ENCODE measurements around the gene ZMIZ2.
A peak's percentile ranks its signal among the peaks of the same experiment; 100 is the strongest.
"Not testable (repeated sequence)": the region's sequence is repeated elsewhere in the genome, so short reads cannot be mapped to it uniquely, and the experiment has no call there.

ZMIZ2 gene, protein sequence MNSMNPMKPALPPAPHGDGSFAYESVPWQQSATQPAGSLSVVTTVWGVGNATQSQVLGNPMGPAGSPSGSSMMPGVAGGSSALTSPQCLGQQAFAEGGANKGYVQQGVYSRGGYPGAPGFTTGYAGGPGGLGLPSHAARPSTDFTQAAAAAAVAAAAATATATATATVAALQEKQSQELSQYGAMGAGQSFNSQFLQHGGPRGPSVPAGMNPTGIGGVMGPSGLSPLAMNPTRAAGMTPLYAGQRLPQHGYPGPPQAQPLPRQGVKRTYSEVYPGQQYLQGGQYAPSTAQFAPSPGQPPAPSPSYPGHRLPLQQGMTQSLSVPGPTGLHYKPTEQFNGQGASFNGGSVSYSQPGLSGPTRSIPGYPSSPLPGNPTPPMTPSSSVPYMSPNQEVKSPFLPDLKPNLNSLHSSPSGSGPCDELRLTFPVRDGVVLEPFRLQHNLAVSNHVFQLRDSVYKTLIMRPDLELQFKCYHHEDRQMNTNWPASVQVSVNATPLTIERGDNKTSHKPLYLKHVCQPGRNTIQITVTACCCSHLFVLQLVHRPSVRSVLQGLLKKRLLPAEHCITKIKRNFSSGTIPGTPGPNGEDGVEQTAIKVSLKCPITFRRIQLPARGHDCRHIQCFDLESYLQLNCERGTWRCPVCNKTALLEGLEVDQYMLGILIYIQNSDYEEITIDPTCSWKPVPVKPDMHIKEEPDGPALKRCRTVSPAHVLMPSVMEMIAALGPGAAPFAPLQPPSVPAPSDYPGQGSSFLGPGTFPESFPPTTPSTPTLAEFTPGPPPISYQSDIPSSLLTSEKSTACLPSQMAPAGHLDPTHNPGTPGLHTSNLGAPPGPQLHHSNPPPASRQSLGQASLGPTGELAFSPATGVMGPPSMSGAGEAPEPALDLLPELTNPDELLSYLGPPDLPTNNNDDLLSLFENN

DNA sequence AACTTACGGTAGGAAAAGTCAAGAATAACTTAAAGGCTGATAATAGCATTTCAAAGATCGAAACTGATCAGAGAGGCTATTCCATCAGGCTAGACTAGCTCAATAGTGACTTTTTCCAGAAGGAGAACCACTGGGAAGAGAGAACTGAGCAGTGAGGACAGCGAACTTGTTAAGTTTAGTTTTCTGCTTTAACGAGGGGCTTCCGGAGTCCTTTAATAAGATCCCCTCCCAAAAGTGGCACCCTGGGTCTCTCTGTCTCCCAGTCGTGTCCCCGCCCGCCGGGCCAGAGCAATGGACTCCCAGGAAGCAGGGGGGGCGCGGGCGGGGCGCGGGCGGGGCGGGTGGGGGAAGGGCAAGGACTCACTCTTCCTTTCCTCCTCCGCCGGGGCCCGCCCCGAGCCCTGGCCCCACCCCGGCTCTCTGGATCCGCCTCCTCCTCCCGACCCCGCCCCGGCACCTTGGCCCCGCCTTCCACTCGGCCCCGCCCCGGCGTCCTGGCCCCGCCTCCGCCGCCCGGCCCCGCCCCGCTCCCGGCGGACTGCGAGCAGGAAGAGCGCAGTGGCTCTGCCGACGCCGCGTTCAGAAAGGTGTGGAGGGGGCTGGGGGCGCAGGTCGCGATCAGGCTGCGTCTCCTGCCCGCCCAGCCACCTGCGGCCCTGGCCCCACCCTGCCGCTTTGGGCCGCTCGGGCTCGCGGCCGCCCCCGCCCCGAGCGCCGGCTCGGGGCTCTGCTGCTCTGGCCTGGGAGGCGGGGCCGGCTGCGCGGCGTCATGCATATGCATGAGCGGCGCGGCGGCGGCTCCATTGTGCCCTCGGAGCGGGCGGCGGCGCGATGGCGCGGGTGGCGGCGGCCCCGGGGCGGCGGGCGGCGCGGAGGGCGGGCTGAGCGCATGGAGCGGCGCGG is at the start of gene ZMIZ2:
TSS of gene ZMIZ2 (plus strand) at position 803 of the 903 bp plus-strand sequence. CDS start 7,403 bp downstream, outside the sequence.
- DNase-seq, result peak; percentile 90

GRCh38 chr7:44699598-44699997 is 49.0 kb upstream of the ZMIZ2 start:
- not testable (repeated sequence) for DNase-seq

- no peak for DNase-seq
Measured at GRCh38 chr7:44700322-44700721, 48.3 kb upstream of the ZMIZ2 start.

DNA sequence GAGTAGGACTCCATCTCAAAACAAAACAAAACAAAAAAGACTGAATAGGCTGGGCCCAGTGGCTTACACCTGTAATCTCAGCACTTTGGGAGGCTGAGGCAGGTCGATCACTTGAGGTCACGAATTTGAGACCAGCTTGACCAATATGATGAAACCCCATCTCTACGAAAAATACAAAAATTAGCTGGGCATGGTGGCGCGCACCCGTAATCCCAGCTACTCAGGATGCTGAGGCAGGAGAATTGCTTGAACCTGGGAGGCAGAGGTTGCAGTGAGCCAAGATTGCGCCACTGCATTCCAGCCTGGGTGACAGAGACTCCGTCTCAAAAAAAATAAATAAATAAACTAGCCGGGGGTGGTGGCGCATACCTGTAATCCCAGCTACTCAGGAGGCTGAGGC is 45.3 kb upstream of the ZMIZ2 start:
- DNase-seq, result not testable (repeated sequence)

DNA sequence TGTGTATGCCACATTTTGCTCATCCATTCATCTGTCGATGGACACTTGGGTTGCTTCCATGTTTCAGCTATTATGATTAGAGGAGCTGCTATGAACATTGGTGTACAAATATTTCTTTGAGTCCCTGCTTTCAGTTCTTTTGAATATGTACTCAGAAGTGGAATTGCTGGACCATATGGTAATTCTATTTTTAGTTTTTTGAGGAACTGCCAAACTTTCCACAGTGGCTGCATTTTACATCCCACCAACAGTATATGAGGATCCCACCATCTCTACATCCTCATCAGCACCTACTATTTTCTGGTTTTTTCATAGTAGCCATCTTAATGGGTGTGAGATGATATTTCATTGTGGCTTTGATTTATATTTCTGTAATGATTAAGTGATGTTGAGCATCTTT is 44.7 kb upstream of the ZMIZ2 start:
- no peak for DNase-seq

- no peak for DNase-seq
Measured at GRCh38 chr7:44705434-44705833, 43.2 kb upstream of the ZMIZ2 start.

DNA sequence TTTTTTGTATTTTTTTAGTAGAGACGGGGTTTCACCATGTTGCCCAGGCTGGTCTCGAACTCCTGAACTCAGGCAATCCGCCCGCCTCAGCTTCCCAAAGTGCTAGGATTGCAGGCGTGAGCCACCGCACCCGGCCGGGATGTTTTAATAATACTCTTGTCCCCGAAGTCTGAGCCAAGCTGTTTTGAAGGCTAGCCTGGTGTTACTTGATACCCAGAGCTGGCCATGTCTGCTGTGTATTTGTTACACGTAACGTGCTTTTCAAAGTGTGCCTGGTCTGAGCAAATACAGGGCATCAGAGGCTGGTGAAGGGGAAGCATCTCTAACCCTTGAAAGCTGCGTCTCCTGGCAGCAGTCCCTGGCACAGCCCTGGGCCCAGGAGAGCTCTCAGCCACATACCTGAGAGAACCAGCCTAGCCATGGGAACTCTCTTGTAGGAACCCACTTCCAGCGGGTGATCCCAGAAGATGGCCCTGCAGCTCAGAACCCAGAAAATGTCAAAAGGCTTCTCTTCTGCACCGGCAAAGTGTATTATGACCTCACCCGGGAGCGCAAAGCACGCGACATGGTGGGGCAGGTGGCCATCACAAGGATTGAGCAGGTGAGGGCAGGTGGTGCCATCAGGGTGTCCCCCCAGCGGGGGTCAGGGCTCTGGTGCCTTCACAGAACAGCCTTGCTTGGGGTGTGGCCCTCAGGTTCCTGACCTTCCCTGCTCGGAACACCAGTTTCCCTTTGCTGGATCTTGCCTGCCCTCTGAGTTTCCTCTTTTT is 41.7 kb upstream of the ZMIZ2 start:
- no peak for DNase-seq

DNA sequence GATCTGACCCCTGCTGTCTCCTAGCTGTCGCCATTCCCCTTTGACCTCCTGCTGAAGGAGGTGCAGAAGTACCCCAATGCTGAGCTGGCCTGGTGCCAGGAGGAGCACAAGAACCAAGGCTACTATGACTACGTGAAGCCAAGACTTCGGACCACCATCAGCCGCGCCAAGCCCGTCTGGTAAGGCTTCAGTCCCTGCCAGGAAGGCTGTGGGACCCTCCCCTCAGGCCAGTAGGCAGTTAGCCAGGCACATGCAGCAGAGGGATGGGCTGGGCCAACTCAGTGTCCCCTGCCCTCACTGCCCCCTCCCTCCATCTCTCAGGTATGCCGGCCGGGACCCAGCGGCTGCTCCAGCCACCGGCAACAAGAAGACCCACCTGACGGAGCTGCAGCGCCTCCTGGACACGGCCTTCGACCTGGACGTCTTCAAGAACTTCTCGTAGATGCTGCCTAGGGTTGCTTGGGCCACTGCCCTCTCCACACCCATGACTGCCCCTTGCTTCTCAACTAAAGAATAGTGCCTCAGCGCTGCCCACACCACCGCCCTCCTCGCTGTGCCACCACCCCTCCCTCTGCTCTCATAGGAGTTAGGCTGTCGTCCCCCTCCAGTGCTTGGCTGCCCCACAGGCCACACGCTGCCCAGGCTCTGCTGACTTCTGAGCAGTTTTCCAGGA is 41.0 kb upstream of the ZMIZ2 start:
- DNase-seq, result no peak

- DNase-seq, result no peak
Measured at GRCh38 chr7:44709011-44709915, 39.4 kb upstream of the ZMIZ2 start.

DNA sequence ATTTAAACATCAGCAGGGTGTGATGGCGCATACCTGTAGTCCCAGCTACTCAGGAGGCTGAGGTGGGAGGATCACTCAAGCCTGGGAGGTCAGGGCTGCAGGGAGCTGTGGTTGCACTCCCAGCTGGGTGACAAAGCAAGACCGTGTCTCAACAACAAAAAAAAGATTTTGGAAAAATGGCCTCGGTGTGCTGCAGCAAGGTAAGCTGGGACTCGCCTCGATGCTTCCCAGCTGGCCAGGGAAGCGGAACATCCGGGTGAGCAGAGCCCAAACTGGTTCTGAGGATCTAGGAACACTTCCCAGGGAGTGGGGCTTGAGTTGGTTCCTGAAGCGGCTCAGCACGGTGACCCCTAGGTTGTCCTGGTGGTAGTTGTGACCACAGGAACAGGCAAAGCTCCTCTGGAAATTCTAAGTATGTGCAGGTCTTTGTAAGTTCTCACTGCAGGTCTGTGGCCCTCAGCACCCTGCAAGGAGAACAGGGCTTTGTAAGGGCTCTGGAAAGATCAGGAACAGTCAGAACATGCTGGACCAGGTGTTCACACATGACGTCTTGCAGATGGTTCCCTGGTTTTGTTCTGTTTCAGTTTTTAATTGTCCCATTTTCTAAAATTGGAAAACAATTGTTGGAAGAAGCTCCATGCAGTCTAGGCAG is 38.6 kb upstream of the ZMIZ2 start:
- DNase-seq, result no peak

GRCh38 chr7:44711528-44711927 is 37.1 kb upstream of the ZMIZ2 start:
- DNase-seq, result no peak

DNA sequence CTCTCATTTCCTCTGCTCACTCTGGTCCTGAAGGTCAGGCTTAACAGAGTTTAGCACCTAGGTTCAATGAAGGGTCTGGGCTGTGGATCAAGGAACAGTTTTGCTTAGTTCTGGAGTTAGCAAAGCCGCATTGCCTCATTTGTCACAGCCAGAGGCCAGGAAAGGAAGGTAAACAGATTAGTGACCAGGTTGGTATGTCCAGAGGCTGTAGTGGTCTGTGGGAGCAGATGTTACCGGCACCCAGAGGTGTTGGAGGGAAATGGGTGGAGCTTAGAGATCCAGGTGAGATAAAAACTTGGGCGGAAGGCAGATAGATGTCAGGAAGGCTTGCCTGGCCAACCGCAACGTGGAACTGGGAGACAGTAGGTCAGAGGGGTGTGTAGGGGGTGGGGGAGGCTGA is 36.6 kb upstream of the ZMIZ2 start:
- DNase-seq, result no peak

GRCh38 chr7:44713141-44713540 is 35.5 kb upstream of the ZMIZ2 start:
- no peak for DNase-seq

DNA sequence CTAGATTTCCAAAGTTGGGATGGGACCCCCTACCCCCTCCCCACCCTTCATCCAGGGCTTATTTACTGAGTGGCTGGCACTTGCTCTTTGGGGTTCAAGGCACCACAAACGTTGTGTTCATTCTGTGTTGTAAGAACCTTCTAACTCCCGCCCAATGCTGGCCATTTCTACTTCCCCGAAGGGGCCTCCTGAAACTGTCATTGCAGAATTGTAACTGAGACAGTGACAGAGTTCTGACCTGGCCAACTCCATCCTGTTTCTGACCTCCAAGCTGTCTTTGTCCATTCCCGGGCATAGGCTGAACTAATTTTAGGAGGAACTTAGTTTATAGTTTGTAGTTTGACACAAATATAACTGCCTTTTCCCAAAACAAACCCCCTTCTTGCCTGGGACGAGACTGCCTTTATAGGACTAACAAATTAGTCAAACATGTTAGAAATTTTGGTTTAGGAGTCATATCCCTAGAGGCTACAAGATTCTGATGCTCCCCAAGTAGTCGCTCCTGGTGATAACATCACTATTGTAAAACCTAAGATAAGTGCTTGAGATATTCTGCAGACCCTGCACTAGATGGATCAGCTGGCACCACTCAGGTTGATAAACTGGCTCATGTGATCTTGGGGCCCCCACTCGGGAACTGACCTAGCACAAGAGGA is 34.8 kb upstream of the ZMIZ2 start:
- DNase-seq, result no peak

- DNase-seq, result no peak
Measured at GRCh38 chr7:44716205-44716604, 32.4 kb upstream of the ZMIZ2 start.

GRCh38 chr7:44720301-44720700 is 28.3 kb upstream of the ZMIZ2 start:
- no peak for DNase-seq

- no peak for DNase-seq
Measured at GRCh38 chr7:44724276-44724675, 24.4 kb upstream of the ZMIZ2 start.

- not testable (repeated sequence) for DNase-seq
Measured at GRCh38 chr7:44726250-44726649, 22.4 kb upstream of the ZMIZ2 start.
